Fibroblast of skin of back (primary cell): Measurements from ENCODE around the gene OTX2.

Source experiments
- DNase-seq: peaks from one replicate; pipeline ENCODE4 v3.0.0-alpha.2; 2013

The OTX2 gene

GRCh38 chr14:56796259-56796658, 14.0 kb downstream of the OTX2 start:
- no peak for DNase-seq

- DNase-seq: no peak
These were observed 15.0 kb downstream of the OTX2 start for GRCh38 chr14:56795284-56795622.

- no peak for DNase-seq
These were observed 15.6 kb downstream of the OTX2 start for GRCh38 chr14:56794557-56795283.

GRCh38 chr14:56794088-56794556, 16.2 kb downstream of the OTX2 start:
- no peak for DNase-seq

GRCh38 chr14:56789955-56790354, 20.3 kb downstream of the OTX2 start:
- DNase-seq: no peak

GRCh38 chr14:56787530-56787929, 22.7 kb downstream of the OTX2 start:
- no peak for DNase-seq

- DNase-seq: no peak
These were observed 27.6 kb downstream of the OTX2 start for GRCh38 chr14:56782711-56783110.

GRCh38 chr14:56774503-56774902, 35.8 kb downstream of the OTX2 start:
- no peak for DNase-seq

GRCh38 chr14:56770512-56770911, 39.8 kb downstream of the OTX2 start:
- no peak for DNase-seq

- no peak for DNase-seq
These were observed 49.9 kb downstream of the OTX2 start for GRCh38 chr14:56760164-56760914.

GRCh38 chr14:56759633-56760032, 50.6 kb downstream of the OTX2 start:
- no peak for DNase-seq

- DNase-seq: no peak
These were observed 51.2 kb downstream of the OTX2 start for GRCh38 chr14:56759094-56759493.

- DNase-seq: no peak
These were observed 55.4 kb downstream of the OTX2 start for GRCh38 chr14:56754921-56755320.

- DNase-seq: no peak
These were observed 56.9 kb downstream of the OTX2 start for GRCh38 chr14:56753396-56753795.

- DNase-seq: no peak
These were observed 57.9 kb downstream of the OTX2 start for GRCh38 chr14:56752428-56752827.

GRCh38 chr14:56751471-56751870, 58.8 kb downstream of the OTX2 start:
- no peak for DNase-seq
